Motor neuron (in vitro differentiated cells): ENCODE results near the gene KLHDC1. TPM values are rescaled to one million over a fixed set of nuclear protein-coding genes. Genes with fewer than 3 reads are reported as not detected.
"Not testable (repeated sequence)": the region's sequence is repeated elsewhere in the genome, so short reads cannot be mapped to it uniquely, and the experiment has no call there.

Experiments
- ATAC-seq, 8 experiments: fragments of 200-7000 bp; cut with Tn5 transposase; replicated peaks in 6 of 8; 2 replicates each; pipeline ENCODE4 v1.8.0; 2021; ENCODE audit warnings: mild to moderate bottlenecking in 8 of 8, moderate library complexity in 8 of 8
- H3K27ac ChIP-seq, 2 donors: fragments of 250-450 bp; sonication (Bioruptor Pico); 2 replicates each; pipeline ENCODE4 v1.9.0; 2021; ENCODE audit warnings: antibody characterized with exemption in 2 of 2, mild to moderate bottlenecking in 2 of 2, moderate library complexity in 1 of 2
- H3K4me1 ChIP-seq, 2 donors: fragments of 250-450 bp; sonication (Bioruptor Pico); replicated peaks in 1 of 2; 2 replicates each; pipeline ENCODE4 v1.6.1; 2021; ENCODE audit warnings: antibody characterized with exemption in 2 of 2, mild to moderate bottlenecking in 2 of 2, moderate library complexity in 1 of 2
- H3K4me3 ChIP-seq, 5 donors: fragments of 250-450 bp; sonication (Bioruptor Pico); 2 replicates each; pipeline ENCODE4 v1.9.0; 2021; ENCODE audit warnings: antibody characterized with exemption in 5 of 5, mild to moderate bottlenecking in 5 of 5, moderate library complexity in 4 of 5
- WGBS, 10 experiments: fragments of 450-650 bp; shearing (Covaris generic); methylation state at CpG; one replicate each; pipeline ENCODE4 v1.0.0; 2022; 5-methylcytosine and 5-hydroxymethylcytosine counted together
- in situ Hi-C, 9 experiments: fragments of 400-800 bp; cut with MboI; loops; one replicate each; pipeline ENCODE4 v1.15.0; 2021; ENCODE audit warnings: low sequenced_read_pairs in 9 of 9, low pct_unique_long_range_greater_than_20kb in 2 of 9; ENCODE audit not compliant: unreplicated experiment in 9 of 9
- total RNA-seq, 8 experiments: library from RNA; unstranded; fragments of 300-600 nt; gene quantifications; 2 replicates each; pipeline versions ENCODE4 v1.2.3 to v1.2.4, GENCODE V29; 2022

Gene KLHDC1
- total RNA-seq, 8 experiments from 2014 or later = 1.3 to 3.2 (median 2.8) TPM

GRCh38 chr14:49771691-49772090 is 78.8 kb downstream of the KLHDC1 start:
- H3K27ac ChIP-seq, H3K4me3 ChIP-seq, ATAC-seq: not testable (repeated sequence)
- peaks cover 6 to 22% of the 10 kb centered on the region in 2 donors for H3K4me1 ChIP-seq
- in situ Hi-C loops = loop anchor here in 1 of 9 experiments (25.0 kb wide), 1 partner anchor 134 kb away; the partner anchor contains the start of gene DNAAF2
- WGBS, 10 experiments = 84 to 100% (median 90%) methylated on average over 1 to 10 of the region's 10 CpGs; no CpG with 5 or more reads in 2 of the 10 experiments

- Histone ChIP-seq H3K4me1 (peaks cover 4 to 19% of the 10 kb centered on the region in 2 donors), H3K27ac (no peak overlapping the region), H3K4me3 (no peak overlapping the region)
- no peak for ATAC-seq
- in situ Hi-C loops = loop anchor here in 1 of 9 experiments (25.0 kb wide), 1 partner anchor 137 kb away; the partner anchor contains the start of gene DNAAF2
- WGBS, 10 experiments = 71 to 100% (median 95%) methylated on average over 1 of the region's 1 CpG; no CpG with 5 or more reads in 4 of the 10 experiments
Observed at GRCh38 chr14:49774106-49774505, 81.2 kb downstream of the KLHDC1 start.

GRCh38 chr14:49778421-49778820 is 85.5 kb downstream of the KLHDC1 start:
- no peaks in the 10 kb centered on the region for H3K4me1 ChIP-seq
- H3K27ac ChIP-seq = no peak overlapping the region
- no peak for ATAC-seq
- no peak overlapping the region for H3K4me3 ChIP-seq
- in situ Hi-C loops = no loop called here
- WGBS, 10 experiments = 100% methylated on average over 1 of the region's 2 CpGs; no CpG with 5 or more reads in 7 of the 10 experiments

- ATAC-seq, H3K27ac ChIP-seq, H3K4me3 ChIP-seq, in situ Hi-C loops, H3K4me1 ChIP-seq: not testable (repeated sequence)
- 42 to 100% (median 80%) methylated on average over 1 to 6 of the region's 7 CpGs; no CpG with 5 or more reads in 3 of the 10 experiments for WGBS, 10 experiments
Observed at GRCh38 chr14:49781040-49781439, 88.1 kb downstream of the KLHDC1 start.

DNA sequence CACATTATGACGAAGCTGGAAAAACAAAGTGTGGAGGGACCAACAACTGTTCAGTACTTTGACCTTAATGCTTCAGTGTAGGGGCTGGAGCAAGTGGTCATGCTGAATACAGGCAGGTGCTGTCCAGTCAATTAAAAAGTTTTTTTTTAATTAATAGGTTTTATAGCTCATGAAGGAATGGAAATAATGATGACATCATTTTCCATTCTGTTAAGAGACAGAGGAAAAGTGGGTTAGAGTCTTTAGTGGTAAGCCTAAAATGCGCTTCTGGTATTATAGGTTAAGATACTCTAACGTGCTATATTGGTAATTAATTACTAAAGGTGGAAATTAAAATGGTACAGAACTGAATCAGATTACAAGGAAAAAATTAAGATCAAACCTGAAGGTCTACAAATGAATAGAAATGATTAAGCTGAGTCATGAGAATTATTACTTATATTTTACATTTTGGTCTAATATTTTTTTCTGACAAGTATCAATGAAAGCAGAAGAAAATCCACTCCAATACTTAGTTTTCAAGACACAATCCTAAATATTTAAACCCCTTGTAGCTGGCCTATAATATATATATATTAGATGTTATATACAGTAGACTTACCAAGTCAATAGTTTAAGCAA is 90.6 kb downstream of the KLHDC1 start:
- no peak overlapping the region for H3K27ac ChIP-seq
- in situ Hi-C loops = no loop called here

DNA sequence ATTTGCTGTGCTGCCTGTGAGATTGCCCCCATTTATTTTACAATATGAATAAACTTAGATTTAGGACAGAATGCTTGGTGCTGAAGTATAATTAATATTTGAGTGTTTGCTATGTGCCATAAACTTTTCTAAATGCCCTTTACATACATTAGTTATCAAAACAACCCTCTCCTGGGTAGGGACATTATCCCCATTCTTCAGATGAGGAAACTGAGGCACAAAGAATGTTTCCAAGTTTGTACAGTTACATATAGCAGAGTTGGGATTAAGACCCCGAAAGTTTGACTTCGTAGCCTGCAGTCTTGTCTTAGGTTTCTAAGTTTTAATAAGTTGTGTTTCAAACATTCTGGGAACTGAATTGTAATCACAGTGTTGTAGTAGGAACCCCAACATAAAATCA is 93.4 kb downstream of the KLHDC1 start:
- Histone ChIP-seq H3K4me1 (no peaks in the 10 kb centered on the region), H3K4me3 (no peak overlapping the region), H3K27ac (no peak overlapping the region)
- no peak for ATAC-seq
- in situ Hi-C loops = no loop called here
- WGBS, 10 experiments = 90 to 100% (median 100%) methylated on average over 1 to 2 of the region's 2 CpGs; no CpG with 5 or more reads in 2 of the 10 experiments

More for the DNA sequence above, 90.6 kb downstream of the KLHDC1 start:
- Histone ChIP-seq H3K4me3 (no peak overlapping the region), H3K4me1 (no peaks in the 10 kb centered on the region)
- WGBS, 10 experiments = 66 to 100% (median 100%) methylated on average over 2 to 3 of the region's 3 CpGs; no CpG with 5 or more reads in 1 of the 10 experiments
- ATAC-seq = no peak

DNA sequence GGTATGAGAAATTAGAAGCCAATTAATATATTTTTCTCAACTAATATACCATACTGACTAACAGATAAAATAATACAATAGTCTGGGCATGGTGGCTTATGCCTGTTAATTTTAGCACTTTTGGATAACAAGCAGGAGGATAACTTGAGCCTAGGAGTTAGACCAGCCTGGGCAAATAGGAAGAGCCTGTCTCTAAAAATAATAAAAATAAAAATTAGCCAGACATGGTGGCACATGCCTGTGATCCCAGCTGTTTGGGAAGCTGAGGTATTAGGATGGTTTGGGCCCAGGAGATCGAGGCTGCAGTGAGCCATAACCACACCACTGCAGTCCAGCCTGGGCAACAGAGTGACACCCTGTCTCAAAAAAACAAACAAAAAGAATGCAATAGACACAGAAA is 99.7 kb downstream of the KLHDC1 start:
- Histone ChIP-seq H3K4me1 (no peaks in the 10 kb centered on the region), H3K27ac (no peak overlapping the region), H3K4me3 (no peak overlapping the region)
- 0 to 40% (median 0%) methylated on average over 1 of the region's 1 CpG; no CpG with 5 or more reads in 4 of the 10 experiments for WGBS, 10 experiments
- in situ Hi-C loops = no loop called here
- no peak for ATAC-seq

DNA sequence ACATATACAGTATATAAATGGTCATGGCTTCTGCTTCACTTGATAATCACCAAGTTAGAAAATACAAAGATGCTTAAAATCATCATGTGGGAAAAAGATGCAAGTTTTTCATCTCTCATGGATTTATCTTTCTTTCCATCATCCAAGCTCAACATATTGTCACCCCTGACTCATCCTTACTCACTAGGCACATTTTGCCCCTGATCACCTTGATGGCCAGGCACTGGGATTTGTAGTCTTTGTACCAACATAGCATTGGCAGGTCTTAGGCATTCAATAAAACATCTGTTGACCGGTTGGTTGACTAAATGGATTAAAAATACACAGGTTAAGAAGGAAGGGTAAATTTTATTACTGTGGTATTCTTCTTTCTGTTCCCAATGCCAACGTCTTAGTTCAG is 103.1 kb downstream of the KLHDC1 start:
- 75 to 100% (median 95%) methylated on average over 1 to 2 of the region's 2 CpGs; no CpG with 5 or more reads in 3 of the 10 experiments for WGBS, 10 experiments
- no peaks in the 10 kb centered on the region for H3K4me1 ChIP-seq
- in situ Hi-C loops = no loop called here
- no peak overlapping the region for H3K4me3 ChIP-seq
- H3K27ac ChIP-seq = no peak overlapping the region
- no peak for ATAC-seq

Other genes starting within 250 kb of the KLHDC1 start
- gene RPS29, start 106.7 kb upstream of the KLHDC1 start, total RNA-seq = 1,000 to 10,000 TPM; 1,019 to 8,138 (median 3,970) TPM
- gene LRR1, start 94.2 kb upstream of the KLHDC1 start, total RNA-seq = 10 to 100 TPM in 4 of 8 experiments, 1 to 10 TPM in 4; 6.0 to 26.8 (median 10.5) TPM
- 100 to 1,000 TPM; 184 to 452 (median 222) TPM for gene RPL36AL, start 72.5 kb upstream of the KLHDC1 start, total RNA-seq
- gene MGAT2, start 72.3 kb upstream of the KLHDC1 start, total RNA-seq = 10 to 100 TPM; 14.9 to 49.4 (median 25.4) TPM
- gene DNAAF2, start 57.9 kb upstream of the KLHDC1 start, total RNA-seq = 10 to 100 TPM in 7 of 8 experiments, 1 to 10 TPM in 1; 9.8 to 20.5 (median 13.3) TPM
- 10 to 100 TPM in 3 of 8 experiments, 1 to 10 TPM in 4, not detected in 1; 2.3 to 18.3 (median 4.6) TPM for gene POLE2, start 4.9 kb upstream of the KLHDC1 start, total RNA-seq
- gene KLHDC2, start 75.0 kb downstream of the KLHDC1 start, total RNA-seq = 10 to 100 TPM; 38.4 to 73.2 (median 59.0) TPM
- gene NEMF, start 159.7 kb downstream of the KLHDC1 start, total RNA-seq = 100 to 1,000 TPM in 1 of 8 experiments, 10 to 100 TPM in 7; 49.3 to 120 (median 69.2) TPM
- 10 to 100 TPM; 12.5 to 48.9 (median 29.2) TPM for gene ARF6, start 200.0 kb downstream of the KLHDC1 start, total RNA-seq